ENCODE results near the gene PDE4D. TPM values are rescaled to one million over a fixed set of nuclear protein-coding genes. Genes with fewer than 3 reads are reported as not detected.
"Not testable (repeated sequence)": the region's sequence is repeated elsewhere in the genome, so short reads cannot be mapped to it uniquely, and the experiment has no call there.

PDE4D gene
- total RNA-seq, 1 donor from 2014 or later = 11.8 TPM

GRCh38 chr5:58963361-58963760, 930.2 kb downstream of the PDE4D start:
- Mint-ChIP-seq H3K4me1 (no peaks in the 10 kb centered on the region), H3K27me3 (ENCODE audit: low read depth) (no peaks in the 10 kb centered on the region), H3K4me3 (no peak overlapping the region), H3K9me3 (no peaks in the 10 kb centered on the region), H3K36me3 (ENCODE audit: low read depth) (no peaks in the 10 kb centered on the region), H3K27ac (ENCODE audit: unreplicated experiment) (no peak overlapping the region)
- TF ChIP-seq CTCF (conservative IDR thresholded peaks at IDR 0.05) = no peak
- DNase-seq (ENCODE audit: low read depth, low spot score) = no peak

GRCh38 chr5:58961631-58962280, 931.8 kb downstream of the PDE4D start:
- DNase-seq (ENCODE audit: low read depth, low spot score) = no peak
- H3K9me3 Mint-ChIP-seq = no peaks in the 10 kb centered on the region
- H3K27ac Mint-ChIP-seq (ENCODE audit: unreplicated experiment) = no peak overlapping the region
- H3K36me3 Mint-ChIP-seq (ENCODE audit: low read depth) = no peaks in the 10 kb centered on the region
- H3K4me3 Mint-ChIP-seq = no peak overlapping the region
- TF ChIP-seq CTCF (conservative IDR thresholded peaks at IDR 0.05) = no peak
- no peaks in the 10 kb centered on the region for H3K4me1 Mint-ChIP-seq
- H3K27me3 Mint-ChIP-seq (ENCODE audit: low read depth) = no peaks in the 10 kb centered on the region

DNA sequence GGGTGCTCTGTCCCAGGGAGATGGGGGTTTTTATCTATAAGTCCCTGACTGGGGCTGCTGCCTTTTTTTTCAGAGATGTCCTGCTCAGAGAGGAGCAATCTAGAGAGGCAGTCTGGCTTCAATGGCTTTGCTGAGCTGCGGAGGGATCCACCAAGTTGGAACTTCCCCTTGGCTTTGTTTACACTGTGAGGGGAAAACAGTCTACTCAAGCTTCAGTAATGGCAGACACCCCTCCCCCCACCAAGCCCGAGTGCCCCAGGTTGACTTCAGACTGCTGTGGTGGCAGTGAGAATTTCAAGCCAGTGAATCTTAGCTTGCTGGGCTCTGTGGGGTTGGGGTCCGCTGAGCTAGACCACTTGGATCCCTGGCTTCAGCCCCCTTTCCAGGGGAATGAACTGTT, 934.8 kb downstream of the PDE4D start:
- Mint-ChIP-seq H3K27me3 (ENCODE audit: low read depth) (peaks cover 3% of the 10 kb centered on the region), H3K36me3 (ENCODE audit: low read depth) (no peaks in the 10 kb centered on the region), H3K4me3 (no peak overlapping the region), H3K27ac (ENCODE audit: unreplicated experiment) (no peak overlapping the region), H3K4me1 (no peaks in the 10 kb centered on the region), H3K9me3 (no peaks in the 10 kb centered on the region)
- no peak for TF ChIP-seq CTCF (conservative IDR thresholded peaks at IDR 0.05)
- no peak for DNase-seq (ENCODE audit: low read depth, low spot score)

GRCh38 chr5:58953218-58953617, 940.3 kb downstream of the PDE4D start:
- not testable (repeated sequence) for H3K36me3 Mint-ChIP-seq (ENCODE audit: low read depth); H3K9me3 Mint-ChIP-seq; H3K4me3 Mint-ChIP-seq; H3K27ac Mint-ChIP-seq (ENCODE audit: unreplicated experiment); H3K27me3 Mint-ChIP-seq (ENCODE audit: low read depth); H3K4me1 Mint-ChIP-seq; DNase-seq (ENCODE audit: low read depth, low spot score)

- Mint-ChIP-seq H3K9me3 (peaks cover 2% of the 10 kb centered on the region), H3K4me3 (no peak overlapping the region), H3K36me3 (ENCODE audit: low read depth) (no peaks in the 10 kb centered on the region), H3K27ac (ENCODE audit: unreplicated experiment) (peak overlapping the region; percentile 75), H3K4me1 (no peaks in the 10 kb centered on the region), H3K27me3 (ENCODE audit: low read depth) (peaks cover 7% of the 10 kb centered on the region)
- DNase-seq (ENCODE audit: low read depth, low spot score) = no peak
- no peak for TF ChIP-seq CTCF (conservative IDR thresholded peaks at IDR 0.05)
Observed at GRCh38 chr5:58950224-58950623, 943.3 kb downstream of the PDE4D start.

DNA sequence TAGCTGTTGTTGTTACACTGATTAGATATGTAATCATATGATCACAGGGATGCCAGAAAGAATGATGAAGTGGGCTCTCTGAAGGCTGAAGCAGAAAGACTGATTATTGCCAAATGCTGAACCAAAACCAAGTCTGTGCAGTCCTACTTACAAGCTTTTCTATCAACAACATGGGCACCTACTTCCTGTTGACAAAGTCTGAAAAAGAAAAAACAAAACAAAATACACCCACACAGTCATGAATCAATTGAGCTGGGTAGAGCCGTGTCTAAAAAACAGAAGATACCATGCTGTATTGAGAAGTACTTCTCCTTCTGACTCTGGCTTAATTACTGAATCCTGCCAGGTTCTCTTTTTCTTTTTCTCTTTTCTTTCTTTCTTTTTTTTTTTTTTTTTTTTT, 947.3 kb downstream of the PDE4D start:
- Mint-ChIP-seq H3K36me3 (ENCODE audit: low read depth) (peaks cover 3% of the 10 kb centered on the region), H3K9me3 (peaks cover 5% of the 10 kb centered on the region), H3K27me3 (ENCODE audit: low read depth) (no peaks in the 10 kb centered on the region), H3K4me3 (no peak overlapping the region), H3K27ac (ENCODE audit: unreplicated experiment) (no peak overlapping the region), H3K4me1 (no peaks in the 10 kb centered on the region)
- DNase-seq (ENCODE audit: low read depth, low spot score) = no peak
- TF ChIP-seq CTCF (conservative IDR thresholded peaks at IDR 0.05) = no peak
